Ishikawa (cell line): ENCODE results near the gene TBC1D4.
A peak's percentile ranks its signal among the peaks of the same experiment; 100 is the strongest.

Experiments used
- CEBPB ChIP-seq: IDR thresholded peaks from 2 replicates; pipeline ENCODE4 v1.6.1; 2012
- CREB1 ChIP-seq: IDR thresholded peaks from 2 replicates; pipeline ENCODE4 v1.6.1; 2012; ENCODE audit warnings: low read depth
- EGR1 ChIP-seq: IDR thresholded peaks from 2 replicates; pipeline ENCODE4 v1.6.1; 2012
- EP300 ChIP-seq: IDR thresholded peaks from 2 replicates; pipeline ENCODE4 v1.6.1; 2012; ENCODE audit warnings: borderline replicate concordance
- FOXM1 ChIP-seq: IDR thresholded peaks from 2 replicates; pipeline ENCODE4 v1.6.1; 2012; ENCODE audit warnings: low read depth, borderline replicate concordance
- NFIC ChIP-seq: IDR thresholded peaks from 2 replicates; pipeline ENCODE4 v1.6.1; 2012
- RAD21 ChIP-seq: IDR thresholded peaks from 2 replicates; pipeline ENCODE4 v1.6.1; 2012; ENCODE audit warnings: low read depth
- TAF1 ChIP-seq: IDR thresholded peaks from 2 replicates; pipeline ENCODE4 v1.6.1; 2012; ENCODE audit warnings: low read depth, mild to moderate bottlenecking
- TCF12 ChIP-seq: IDR thresholded peaks from 2 replicates; pipeline ENCODE4 v1.6.1; 2012; ENCODE audit warnings: low read depth
- TEAD4 ChIP-seq: IDR thresholded peaks from 2 replicates; pipeline ENCODE4 v1.6.1; 2012
- YY1 ChIP-seq: IDR thresholded peaks from 2 replicates; pipeline ENCODE4 v1.6.1; 2012; ENCODE audit warnings: low read depth
- ZBTB7A ChIP-seq: IDR thresholded peaks from 2 replicates; pipeline ENCODE4 v1.6.1; 2012; ENCODE audit warnings: low read depth
- TF ChIP-seq, protein P1 (sequence below): IDR thresholded peaks from 2 replicates; pipeline ENCODE4 v1.6.1; 2012; ENCODE audit warnings: low read depth, mild to moderate bottlenecking
- TF ChIP-seq, protein P2 (sequence below): IDR thresholded peaks from 2 replicates; pipeline ENCODE4 v1.6.1; 2012
- TF ChIP-seq, protein P3 (sequence below): IDR thresholded peaks from 2 replicates; pipeline ENCODE4 v1.6.1; 2012

TBC1D4 gene

DNA sequence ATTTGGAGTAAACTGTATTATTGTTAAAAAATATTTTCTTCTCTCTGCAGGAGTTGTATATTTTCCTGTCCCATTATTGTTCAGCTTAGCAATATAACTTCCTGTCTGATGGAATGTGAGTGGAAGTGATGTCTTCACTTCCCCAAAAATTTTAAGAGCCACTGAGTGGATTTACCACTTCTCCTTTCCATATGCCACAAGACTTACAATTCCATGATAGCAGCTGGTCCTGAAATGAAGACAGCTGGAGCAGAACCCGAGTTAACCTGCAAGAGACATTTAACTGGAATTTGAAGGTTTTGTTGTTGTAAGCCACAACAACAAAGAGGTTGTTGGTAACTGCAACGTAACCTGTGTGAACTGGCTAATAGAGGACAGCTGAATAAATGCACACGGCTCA, 23.4 kb upstream of the TBC1D4 start:
- TF ChIP-seq TCF12 (no peak), FOXM1 (no peak), NFIC (no peak), RAD21 (no peak), TEAD4 (no peak), EP300 (no peak), CEBPB (no peak), EGR1 (no peak), YY1 (no peak), TAF1 (no peak), CREB1 (no peak), ZBTB7A (no peak)
- TF ChIP-seq, protein P1, sequence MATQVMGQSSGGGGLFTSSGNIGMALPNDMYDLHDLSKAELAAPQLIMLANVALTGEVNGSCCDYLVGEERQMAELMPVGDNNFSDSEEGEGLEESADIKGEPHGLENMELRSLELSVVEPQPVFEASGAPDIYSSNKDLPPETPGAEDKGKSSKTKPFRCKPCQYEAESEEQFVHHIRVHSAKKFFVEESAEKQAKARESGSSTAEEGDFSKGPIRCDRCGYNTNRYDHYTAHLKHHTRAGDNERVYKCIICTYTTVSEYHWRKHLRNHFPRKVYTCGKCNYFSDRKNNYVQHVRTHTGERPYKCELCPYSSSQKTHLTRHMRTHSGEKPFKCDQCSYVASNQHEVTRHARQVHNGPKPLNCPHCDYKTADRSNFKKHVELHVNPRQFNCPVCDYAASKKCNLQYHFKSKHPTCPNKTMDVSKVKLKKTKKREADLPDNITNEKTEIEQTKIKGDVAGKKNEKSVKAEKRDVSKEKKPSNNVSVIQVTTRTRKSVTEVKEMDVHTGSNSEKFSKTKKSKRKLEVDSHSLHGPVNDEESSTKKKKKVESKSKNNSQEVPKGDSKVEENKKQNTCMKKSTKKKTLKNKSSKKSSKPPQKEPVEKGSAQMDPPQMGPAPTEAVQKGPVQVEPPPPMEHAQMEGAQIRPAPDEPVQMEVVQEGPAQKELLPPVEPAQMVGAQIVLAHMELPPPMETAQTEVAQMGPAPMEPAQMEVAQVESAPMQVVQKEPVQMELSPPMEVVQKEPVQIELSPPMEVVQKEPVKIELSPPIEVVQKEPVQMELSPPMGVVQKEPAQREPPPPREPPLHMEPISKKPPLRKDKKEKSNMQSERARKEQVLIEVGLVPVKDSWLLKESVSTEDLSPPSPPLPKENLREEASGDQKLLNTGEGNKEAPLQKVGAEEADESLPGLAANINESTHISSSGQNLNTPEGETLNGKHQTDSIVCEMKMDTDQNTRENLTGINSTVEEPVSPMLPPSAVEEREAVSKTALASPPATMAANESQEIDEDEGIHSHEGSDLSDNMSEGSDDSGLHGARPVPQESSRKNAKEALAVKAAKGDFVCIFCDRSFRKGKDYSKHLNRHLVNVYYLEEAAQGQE = no peak
- TF ChIP-seq, protein P2, sequence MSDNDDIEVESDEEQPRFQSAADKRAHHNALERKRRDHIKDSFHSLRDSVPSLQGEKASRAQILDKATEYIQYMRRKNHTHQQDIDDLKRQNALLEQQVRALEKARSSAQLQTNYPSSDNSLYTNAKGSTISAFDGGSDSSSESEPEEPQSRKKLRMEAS = no peak
- TF ChIP-seq, protein P3, sequence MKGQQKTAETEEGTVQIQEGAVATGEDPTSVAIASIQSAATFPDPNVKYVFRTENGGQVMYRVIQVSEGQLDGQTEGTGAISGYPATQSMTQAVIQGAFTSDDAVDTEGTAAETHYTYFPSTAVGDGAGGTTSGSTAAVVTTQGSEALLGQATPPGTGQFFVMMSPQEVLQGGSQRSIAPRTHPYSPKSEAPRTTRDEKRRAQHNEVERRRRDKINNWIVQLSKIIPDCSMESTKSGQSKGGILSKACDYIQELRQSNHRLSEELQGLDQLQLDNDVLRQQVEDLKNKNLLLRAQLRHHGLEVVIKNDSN = no peak

DNA sequence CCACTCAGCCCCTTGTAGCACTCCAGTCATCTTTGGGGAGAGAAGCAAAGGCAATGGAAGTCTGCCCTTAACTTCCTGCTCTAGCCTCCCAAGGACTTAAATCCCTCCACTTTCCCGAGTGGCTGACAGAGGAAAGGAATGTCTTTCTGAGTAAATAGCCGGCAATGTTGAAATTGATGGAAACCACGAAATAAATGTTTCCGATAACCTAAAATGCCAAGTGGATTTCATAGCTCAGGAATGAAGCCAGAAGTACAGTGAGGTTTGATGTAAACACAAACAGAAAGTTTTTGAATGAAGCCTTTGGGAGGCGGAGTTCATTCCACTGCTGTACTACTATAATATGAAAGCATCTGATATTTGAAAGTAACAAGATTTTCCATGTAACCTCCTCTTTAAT, 14.0 kb upstream of the TBC1D4 start:
- TF ChIP-seq NFIC = no peak
- TF ChIP-seq, protein P2 = no peak

DNA sequence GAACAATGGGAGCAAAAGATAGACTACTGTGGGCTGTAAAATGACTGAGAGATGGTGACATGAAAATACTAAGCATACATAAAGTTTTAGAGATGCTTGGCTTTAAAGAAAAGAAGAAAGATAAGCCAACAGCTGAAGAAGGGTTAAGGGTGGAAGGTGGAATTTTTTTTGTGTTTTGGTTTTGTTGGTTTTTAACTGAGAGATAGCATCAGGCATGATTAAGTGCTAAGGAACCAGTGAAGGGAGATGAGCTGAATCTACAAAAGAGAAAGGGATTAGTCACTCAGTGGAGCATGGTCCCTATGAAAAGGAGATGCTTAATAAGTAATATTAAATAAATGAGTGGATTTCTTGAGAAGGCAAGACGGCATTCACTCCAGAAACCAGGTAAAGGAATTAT, 12.5 kb upstream of the TBC1D4 start:
- TF ChIP-seq TEAD4 (no peak), ZBTB7A (no peak), RAD21 (no peak), EGR1 (no peak)
- TF ChIP-seq, protein P1 = no peak
- TF ChIP-seq, protein P2 = no peak

DNA sequence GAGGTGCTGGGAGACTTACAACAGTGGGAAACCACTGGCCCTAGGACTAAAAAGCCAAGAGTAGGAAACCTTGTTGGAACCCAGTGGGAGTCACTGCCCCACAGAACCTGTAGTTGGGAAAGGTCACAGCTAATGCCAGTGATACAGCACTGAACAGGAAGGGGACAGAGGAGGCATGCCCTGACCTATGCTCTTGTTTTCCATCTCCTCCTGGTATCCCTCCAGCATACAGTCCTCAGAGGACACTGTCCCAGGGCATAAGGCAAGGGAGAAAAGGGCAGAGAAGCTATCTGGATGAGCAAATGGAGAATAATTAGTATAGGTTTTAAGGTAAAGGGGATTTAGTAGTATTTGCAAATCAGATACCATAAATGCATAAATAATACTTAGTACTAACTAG, 11.2 kb upstream of the TBC1D4 start:
- TF ChIP-seq NFIC (no peak), TAF1 (no peak), FOXM1 (no peak), TCF12 (no peak)
- TF ChIP-seq, protein P3 = no peak

DNA sequence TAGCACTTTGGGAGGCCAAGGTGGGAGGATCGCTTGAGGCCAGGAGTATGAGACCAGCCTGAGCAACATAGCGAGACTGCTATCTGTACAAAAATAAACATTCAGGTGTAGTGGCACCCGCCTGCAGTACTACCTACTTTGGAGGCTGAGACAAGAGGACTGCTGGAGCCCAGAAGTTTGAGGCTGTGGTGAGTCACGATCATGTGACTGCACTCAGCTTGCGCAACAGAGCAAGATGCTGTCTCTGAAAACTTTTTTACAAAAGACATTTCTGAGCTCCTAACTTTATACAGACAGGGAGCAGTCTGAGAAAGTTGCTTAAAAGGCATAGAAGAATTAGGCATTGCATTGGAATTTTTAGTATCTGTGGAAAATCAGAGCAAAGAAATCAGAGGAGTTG, 10.4 kb upstream of the TBC1D4 start:
- TF ChIP-seq, protein P3 = peak; percentile 51; the same call in 1 of the 2 replicates
- no peak for TF ChIP-seq NFIC
- TF ChIP-seq EGR1 = no peak
- no peak for TF ChIP-seq TEAD4
- no peak for TF ChIP-seq ZBTB7A
- TF ChIP-seq, protein P1 = no peak
- no peak for TF ChIP-seq TCF12
- TF ChIP-seq TAF1 = no peak
- no peak for TF ChIP-seq EP300
- TF ChIP-seq RAD21 = no peak
- TF ChIP-seq, protein P2 = no peak
- no peak for TF ChIP-seq FOXM1
- no peak for TF ChIP-seq CREB1
- no peak for TF ChIP-seq YY1
- TF ChIP-seq CEBPB = peak; percentile 67; the same call in 1 of the 2 replicates
